Nucleus accumbens (tissue), 56 donors: ENCODE measurements around the gene AMT.
"Not testable (repeated sequence)": the region's sequence is repeated elsewhere in the genome, so short reads cannot be mapped to it uniquely, and the experiment has no call there.

ENCODE experiments used
- DNase-seq, 56 donors: peaks; one replicate each; lab custom pipeline; 2025; lab: John Stamatoyannopoulos, UW

The AMT gene

GRCh38 chr3:49399461-49399860 lies 22.8 kb downstream of the AMT start:
- DNase-seq: no peak

- DNase-seq: peak in 2 of 56 donors; percentile 2 to 14
These were observed 24.8 kb downstream of the AMT start for GRCh38 chr3:49397470-49397869.

- DNase-seq: not testable (repeated sequence)
These were observed 31.0 kb downstream of the AMT start for GRCh38 chr3:49391310-49391709.

GRCh38 chr3:49389297-49389696 lies 33.0 kb downstream of the AMT start:
- no peak for DNase-seq

GRCh38 chr3:49388289-49388820 lies 33.9 kb downstream of the AMT start:
- DNase-seq: no peak

GRCh38 chr3:49387721-49388120 lies 34.6 kb downstream of the AMT start:
- no peak for DNase-seq

GRCh38 chr3:49386056-49386756 lies 36.1 kb downstream of the AMT start:
- DNase-seq: no peak

GRCh38 chr3:49385617-49386016 lies 36.7 kb downstream of the AMT start:
- DNase-seq: no peak

- no peak for DNase-seq
These were observed 38.9 kb downstream of the AMT start for GRCh38 chr3:49383387-49383786.

GRCh38 chr3:49378249-49378895 lies 43.9 kb downstream of the AMT start:
- no peak for DNase-seq

GRCh38 chr3:49377483-49377882 lies 44.8 kb downstream of the AMT start:
- DNase-seq: no peak

- no peak for DNase-seq
These were observed 50.3 kb downstream of the AMT start for GRCh38 chr3:49371946-49372345.

- no peak for DNase-seq
These were observed 51.5 kb downstream of the AMT start for GRCh38 chr3:49370585-49371290.
